Activated CD4-positive, alpha-beta T cell treated with anti-CD3 and anti-CD28 coated beads for 4 hours (primary cell): Measurements from ENCODE around the gene TAF5.
"Not testable (repeated sequence)": the region's sequence is repeated elsewhere in the genome, so short reads cannot be mapped to it uniquely, and the experiment has no call there.

Experiments used
- DNase-seq, 2 donors: peaks; one replicate each; pipeline ENCODE4 v3.0.0-alpha.2; 2020

TAF5 gene

DNA sequence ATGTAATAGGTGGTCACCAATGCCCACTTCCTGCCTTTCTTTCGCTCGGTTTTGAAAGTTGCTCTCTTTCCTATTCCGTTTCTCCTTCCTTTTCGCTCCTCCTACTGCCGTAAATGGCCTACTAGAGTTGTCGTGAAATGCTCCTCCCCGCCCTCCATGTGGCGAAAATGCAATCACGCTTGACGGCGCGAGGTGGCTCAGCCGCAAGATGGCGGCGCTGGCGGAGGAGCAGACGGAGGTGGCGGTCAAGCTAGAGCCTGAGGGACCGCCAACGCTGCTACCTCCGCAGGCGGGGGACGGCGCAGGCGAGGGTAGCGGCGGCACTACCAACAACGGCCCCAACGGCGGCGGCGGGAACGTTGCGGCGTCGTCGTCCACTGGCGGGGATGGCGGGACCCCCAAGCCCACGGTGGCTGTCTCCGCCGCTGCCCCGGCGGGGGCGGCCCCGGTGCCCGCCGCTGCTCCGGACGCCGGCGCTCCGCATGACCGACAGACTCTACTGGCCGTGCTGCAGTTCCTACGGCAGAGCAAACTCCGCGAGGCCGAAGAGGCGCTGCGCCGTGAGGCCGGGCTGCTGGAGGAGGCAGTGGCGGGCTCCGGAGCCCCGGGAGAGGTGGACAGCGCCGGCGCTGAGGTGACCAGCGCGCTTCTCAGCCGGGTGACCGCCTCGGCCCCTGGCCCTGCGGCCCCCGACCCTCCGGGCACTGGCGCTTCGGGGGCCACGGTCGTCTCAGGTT lies at the start of gene TAF5:
TSS of gene TAF5 (plus strand) at position 195 of the 737 bp plus-strand sequence. CDS start at position 209, 14 bp downstream.
- DNase-seq: peak; percentile 86 to 89

GRCh38 chr10:103327906-103328305 lies 39.9 kb upstream of the TAF5 start:
- no peak for DNase-seq

DNA sequence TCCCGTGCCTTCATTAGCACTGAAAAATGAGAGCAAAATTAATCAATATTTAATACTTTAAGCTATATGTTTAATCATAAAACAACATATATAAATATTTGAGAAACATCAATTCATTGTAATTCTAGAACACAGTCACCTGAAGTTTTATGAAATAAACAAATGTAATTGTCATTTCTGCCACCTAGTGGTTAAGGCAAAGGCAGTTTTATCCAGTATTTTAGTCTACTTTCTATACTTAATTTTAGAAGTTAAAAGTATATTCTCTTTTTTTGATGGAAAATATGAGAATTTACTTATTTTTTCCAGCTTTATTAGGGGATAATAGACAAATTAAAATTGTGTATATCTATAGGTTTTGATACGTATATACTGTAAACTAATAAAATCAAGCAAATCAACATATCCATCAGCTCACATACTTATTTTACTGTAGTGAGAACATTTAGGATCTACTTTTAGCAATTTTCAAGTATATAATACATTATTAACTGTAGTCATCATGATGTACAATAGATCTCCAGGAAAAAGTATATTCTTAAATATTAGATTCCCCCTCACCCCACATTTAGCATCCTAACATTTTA lies 33.7 kb upstream of the TAF5 start:
- DNase-seq: no peak

GRCh38 chr10:103334567-103334966 lies 33.2 kb upstream of the TAF5 start:
- no peak for DNase-seq

DNA sequence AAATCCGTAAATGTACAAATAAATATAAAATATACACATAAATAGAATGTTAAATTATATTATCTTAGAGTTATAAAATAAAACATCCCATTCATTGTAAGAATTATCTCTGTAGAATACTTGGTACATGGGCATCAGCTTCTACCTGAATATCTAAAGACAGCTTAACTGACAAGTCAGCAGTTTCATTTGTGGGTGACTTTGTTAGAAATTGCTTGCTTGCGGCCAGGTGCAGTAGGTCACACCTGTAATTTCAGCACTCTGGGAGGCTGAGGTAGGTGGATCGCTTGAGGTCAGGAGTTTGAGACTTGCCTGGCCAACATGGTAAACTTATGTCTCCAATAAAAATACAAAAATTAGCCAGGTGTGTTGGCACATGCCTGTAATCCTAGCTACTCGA lies 31.4 kb upstream of the TAF5 start:
- DNase-seq: no peak

- no peak for DNase-seq
These were observed 17.6 kb upstream of the TAF5 start for GRCh38 chr10:103350175-103350516.

- DNase-seq: peak; percentile 60 to 64
These were observed 17.1 kb upstream of the TAF5 start, which contains the start of gene PCGF6 for GRCh38 chr10:103350517-103351260. Gene PCGF6, minus strand, starts transcription at chr10:103351140. Its CDS starts 74 bp downstream, at chr10:103351066.

- DNase-seq: no peak
These were observed 14.5 kb upstream of the TAF5 start for GRCh38 chr10:103353281-103353680.

- DNase-seq: not testable (repeated sequence)
These were observed 13.2 kb upstream of the TAF5 start for GRCh38 chr10:103354567-103354966.

DNA sequence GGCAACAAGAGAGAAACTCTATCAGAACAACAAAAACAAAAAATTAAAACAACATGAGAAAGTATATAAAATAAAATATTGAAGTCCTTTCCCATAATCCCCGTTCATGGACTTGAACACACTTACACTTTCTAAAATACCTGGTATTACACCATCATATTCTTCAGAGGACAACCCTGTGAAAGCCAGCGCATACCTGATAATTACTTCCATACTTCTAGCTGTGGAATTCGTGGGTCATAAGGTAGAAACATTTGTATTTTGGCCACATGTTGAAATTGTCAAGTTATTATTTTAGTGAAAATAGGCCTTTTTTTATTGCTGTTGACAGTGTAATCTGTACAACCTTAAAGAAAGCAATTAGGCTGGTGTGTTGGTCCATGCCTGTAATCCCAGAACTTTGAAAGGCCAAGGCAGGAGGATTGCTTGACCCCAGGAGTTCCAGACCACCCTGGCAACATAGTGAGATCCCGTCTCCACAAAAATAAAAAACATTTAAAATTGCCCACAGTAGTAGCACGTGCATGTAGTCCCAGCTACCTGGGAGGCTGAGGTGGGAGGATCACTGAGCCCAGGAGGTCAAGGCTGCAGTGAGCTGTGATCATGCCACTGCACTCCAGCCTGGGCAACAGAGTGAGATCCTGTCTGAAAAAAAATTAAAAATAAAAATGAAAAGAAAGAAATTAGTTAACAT lies 11.7 kb upstream of the TAF5 start:
- DNase-seq: no peak

DNA sequence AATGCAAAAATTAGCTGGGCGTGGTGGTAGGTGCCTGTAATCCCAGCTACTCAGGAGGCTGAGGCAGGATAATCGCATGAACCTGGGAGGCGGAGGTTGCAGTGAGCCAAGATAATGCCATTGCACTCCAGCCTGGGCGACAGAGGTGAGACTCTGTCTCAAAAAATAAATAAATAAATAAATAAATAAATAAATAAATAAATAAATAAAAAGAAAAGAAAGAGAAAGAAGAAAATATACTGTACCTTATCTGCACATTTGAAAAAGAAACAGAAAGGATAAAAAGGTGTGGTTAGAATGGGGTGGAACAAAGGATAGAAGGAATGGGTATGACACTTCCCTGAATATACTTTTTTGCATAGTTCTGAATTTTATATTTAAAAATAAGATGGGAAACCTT lies 8.3 kb upstream of the TAF5 start:
- not testable (repeated sequence) for DNase-seq

GRCh38 chr10:103360791-103361190 lies 7.0 kb upstream of the TAF5 start:
- not testable (repeated sequence) for DNase-seq

GRCh38 chr10:103367379-103367781 lies 396 bp upstream of the TAF5 start:
- DNase-seq: no peak

- DNase-seq: no peak
These were observed 5.8 kb downstream of the TAF5 start for GRCh38 chr10:103373544-103373943.

- no peak for DNase-seq
These were observed 6.5 kb downstream of the TAF5 start for GRCh38 chr10:103374263-103374662.

GRCh38 chr10:103382769-103383168 lies 15.0 kb downstream of the TAF5 start:
- no peak for DNase-seq

DNA sequence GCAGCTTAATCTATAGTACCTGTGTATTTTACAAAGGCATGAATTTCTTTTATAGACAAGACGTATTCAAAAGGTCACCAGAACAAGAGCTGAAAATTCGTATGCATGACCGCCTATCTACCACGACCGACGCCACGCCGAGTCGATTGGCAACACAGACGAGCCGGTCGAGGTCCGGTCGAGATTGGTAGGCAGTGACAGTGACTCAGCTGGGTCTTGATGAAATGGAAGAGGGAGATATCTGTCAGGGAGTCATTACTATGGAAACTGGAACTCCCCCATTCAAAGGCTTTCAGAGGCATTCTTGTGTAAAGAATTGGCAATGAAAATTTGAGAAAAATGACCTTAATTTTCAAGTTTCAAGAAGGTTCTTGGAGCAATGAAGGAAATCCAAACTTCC lies 26.4 kb downstream of the TAF5 start:
- DNase-seq: no peak

GRCh38 chr10:103395754-103396066 lies 27.9 kb downstream of the TAF5 start:
- no peak for DNase-seq

GRCh38 chr10:103396067-103396788 lies 28.5 kb downstream of the TAF5 start, which contains the start of the genes ATP5MK and PDCD11:
Gene ATP5MK, minus strand, starts transcription at chr10:103396475. Its CDS starts 4,018 bp downstream, at chr10:103392457.
Gene PDCD11, plus strand, starts transcription at chr10:103396626. Its CDS starts 1,801 bp downstream, at chr10:103398427.
- DNase-seq: peak; percentile 93 to 94

DNA sequence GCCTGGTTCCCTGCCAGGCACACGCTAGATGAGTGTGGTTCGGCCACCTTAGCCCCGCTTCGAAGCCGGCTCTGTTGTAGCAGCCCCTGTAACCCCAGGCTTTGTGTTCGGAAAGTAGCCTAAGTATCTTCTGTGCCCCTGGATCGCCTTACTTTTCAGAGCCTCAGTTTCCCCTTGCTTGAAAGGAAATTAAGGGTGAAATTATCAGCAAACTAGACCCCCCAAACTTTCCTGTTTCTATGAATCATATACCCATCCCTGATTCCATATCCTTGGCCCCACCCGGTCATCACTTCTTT lies 29.0 kb downstream of the TAF5 start:
- no peak for DNase-seq

GRCh38 chr10:103397191-103397825 lies 29.5 kb downstream of the TAF5 start:
- no peak for DNase-seq

GRCh38 chr10:103413564-103413963 lies 45.8 kb downstream of the TAF5 start:
- no peak for DNase-seq
